Psoas muscle (tissue), 8 donors: ENCODE measurements around the gene PRR3. TPM values are rescaled to one million over a fixed set of nuclear protein-coding genes. Genes with fewer than 3 reads are reported as not detected.

ENCODE experiments used
- ATAC-seq, 4 donors: fragments of 200-7000 bp; cut with Tn5 transposase; one replicate each; pipeline ENCODE4 v1.9.1; 2020; ENCODE audit warnings: moderate library complexity in 3 of 4, mild to moderate bottlenecking in 2 of 4
- DNase-seq, 2 donors: peaks; one replicate each; pipeline ENCODE4 v3.0.0-alpha.2; 2020
- H3K27ac ChIP-seq: fragments of 200-600 bp; one replicate; pipeline ENCODE4 v1.8.0; 2022
- H3K27me3 ChIP-seq, 3 donors: fragments of 200-600 bp in 1 of 3; one replicate each; pipeline versions ENCODE4 v1.6.1 to v1.8.0; 2013 to 2022; ENCODE audit warnings: low read length in 2 of 3, mild to moderate bottlenecking in 2 of 3, moderate library complexity in 1 of 3; ENCODE audit not compliant: insufficient read depth in 3 of 3
- H3K36me3 ChIP-seq, 2 donors: fragments of 200-600 bp in 1 of 2; one replicate each; pipeline versions ENCODE4 v1.6.1 to v1.8.0; 2013 to 2022; ENCODE audit warnings: low read depth in 1 of 2, mild to moderate bottlenecking in 1 of 2, moderate library complexity in 1 of 2; ENCODE audit not compliant: insufficient read depth in 1 of 2
- H3K4me1 ChIP-seq: fragments of 200-600 bp; one replicate; pipeline ENCODE4 v1.8.0; 2022
- H3K4me3 ChIP-seq: fragments of 200-600 bp; one replicate; pipeline ENCODE4 v1.8.0; 2022; ENCODE audit warnings: mild to moderate bottlenecking
- H3K9me3 ChIP-seq: fragments of 200-600 bp; one replicate; pipeline ENCODE4 v1.8.0; 2022
- CTCF ChIP-seq: fragments of 200-600 bp; IDR thresholded peaks from one replicate; pipeline ENCODE4 v1.8.0; 2022; ENCODE audit warnings: antibody characterized with exemption
- WGBS, 3 donors: extraction: QIAGEN DNeasy Blood & Tissue Kit; methylation state at CpG; one replicate each; pipeline versions ENCODE4 v1.1.6 to v1.1.7; 2013; 5-methylcytosine and 5-hydroxymethylcytosine counted together
- intact Hi-C, 2 donors: fragments of 100-400 bp; cut with DNase I; formaldehyde crosslinking; loops; one replicate each; pipeline versions ENCODE4 v1.11.0 to v1.14.2; 2022
- polyA plus RNA-seq, 3 donors: library from polyadenylated mRNA; stranded (reverse); fragments of 200-250 nt; gene quantifications; one replicate each; pipeline ENCODE4 v1.2.3, GENCODE V29; 2013
- total RNA-seq, 4 donors: library from RNA; stranded (reverse); fragmentation: NEBNext Ultra II Directional in 2 of 4; extraction: Animal tissue kit (Norgen Biotek cat#: 25700) in 2 of 4; gene quantifications; one replicate each; pipeline versions ENCODE4 v1.2.1 to v1.2.4, GENCODE V29; 2021 to 2023
- donor health status: healthy with polysubstance abuse.
- donor health status: DM: no; HTN: no; CAD: no; lungs with moderate emphysema.
- donor health status: Bipolar disorder and iron deficiency.
- donor health status: healthy.
- donor health status: DM: yes; HTN: yes; CAD: no.
- donor health status: DM: no; HTN: no; CAD: no.
- donor health status: DM: no; HTN: no; CAD: no.
- donor health status: DM: yes; HTN: yes; CAD: no.

PRR3 gene
- total and polyA plus RNA-seq, 7 donors = 1.5 to 5.1 (median 2.3) TPM

DNA sequence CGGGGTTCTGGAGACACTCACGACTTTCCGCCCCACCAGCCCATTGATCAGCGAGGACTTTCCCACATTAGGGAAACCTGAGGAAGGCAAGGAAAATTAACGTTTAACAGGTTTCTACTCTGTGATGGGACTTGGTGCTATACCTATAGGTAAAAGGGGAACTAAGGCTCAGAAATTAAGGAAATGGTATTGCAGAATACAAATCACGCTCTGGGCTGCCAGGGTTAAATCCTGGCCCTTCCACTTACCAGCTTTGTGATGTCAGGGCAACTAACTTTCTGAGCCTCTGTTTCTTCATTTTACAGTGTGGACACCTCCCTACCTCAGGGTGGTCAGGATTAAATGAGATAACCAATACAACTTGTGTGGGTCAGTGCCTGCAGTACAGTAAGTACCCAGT is 9.6 kb upstream of the PRR3 start:
- Histone ChIP-seq H3K27me3 (no peaks in the 10 kb centered on the region), H3K4me1 (no peaks in the 10 kb centered on the region), H3K9me3 (no peaks in the 10 kb centered on the region), H3K27ac (no peak overlapping the region), H3K4me3 (no peak overlapping the region), H3K36me3 (peaks cover 2 to 68% of the 10 kb centered on the region in 2 donors)
- TF ChIP-seq CTCF = no peak
- intact Hi-C loops = loop anchor here (5.0 to 10.0 kb wide), 3 partner anchors 50 to 333 kb away; partner anchors contain the start of genes TRIM26 (in 1 of the 2) and TUBB (in 1 of the 2)
- WGBS, 3 donors = 92 to 97% (median 93%) methylated on average over 6 of the region's 6 CpGs
- DNase-seq (no peak), ATAC-seq (no peak)

DNA sequence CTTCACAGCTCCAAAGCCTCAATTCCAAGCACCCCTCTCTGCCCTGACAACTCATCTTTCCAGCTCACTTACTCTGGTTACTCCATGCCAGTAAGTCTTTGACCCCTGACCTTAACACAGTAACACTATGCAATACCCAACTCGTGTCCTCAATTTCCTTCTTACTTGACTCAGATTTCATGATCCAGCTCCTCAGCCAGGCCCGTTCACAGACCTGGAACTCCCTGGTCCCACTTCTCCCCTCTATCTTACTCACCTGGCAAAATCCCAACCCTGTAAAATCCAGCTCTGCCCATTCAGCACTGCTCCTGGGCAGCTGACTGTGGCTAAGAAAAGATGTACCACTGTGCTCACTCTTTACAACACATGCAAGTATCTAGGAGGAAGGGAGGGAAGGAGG is 8.7 kb upstream of the PRR3 start:
- no peaks in the 10 kb centered on the region for H3K4me1 ChIP-seq
- 22 to 45% (median 35%) methylated on average over 2 of the region's 2 CpGs for WGBS, 3 donors
- no peaks in the 10 kb centered on the region for H3K9me3 ChIP-seq
- ATAC-seq = peak; percentile 36 to 90 (median 62)
- peaks cover 6 to 77% of the 10 kb centered on the region in 2 donors for H3K36me3 ChIP-seq
- H3K4me3 ChIP-seq = no peak overlapping the region
- H3K27me3 ChIP-seq = no peaks in the 10 kb centered on the region
- TF ChIP-seq CTCF = no peak
- intact Hi-C loops = loop anchor here (5.0 to 10.0 kb wide), 3 partner anchors 49 to 334 kb away; partner anchors contain the start of genes TRIM26 (in 1 of the 2) and TUBB (in 1 of the 2)
- H3K27ac ChIP-seq = no peak overlapping the region
- DNase-seq = peak in 1 of 2 donors; percentile 62

GRCh38 chr6:30554404-30554803 is 2.7 kb upstream of the PRR3 start:
- peak overlapping the region; percentile 95 for H3K27ac ChIP-seq
- no peak overlapping the region for H3K4me3 ChIP-seq
- H3K4me1 ChIP-seq = peaks cover 16% of the 10 kb centered on the region
- intact Hi-C loops = loop anchor here in 1 of 2 donors (5.0 kb wide), 1 partner anchor 288 kb away; no protein-coding TSS in a partner anchor
- no peaks in the 10 kb centered on the region for H3K27me3 ChIP-seq
- peaks cover 4 to 53% of the 10 kb centered on the region in 2 donors for H3K36me3 ChIP-seq
- no peak for TF ChIP-seq CTCF
- 87 to 92% (median 91%) methylated on average over 4 of the region's 4 CpGs for WGBS, 3 donors
- ATAC-seq (no peak), DNase-seq (no peak)
- H3K9me3 ChIP-seq = no peaks in the 10 kb centered on the region

DNA sequence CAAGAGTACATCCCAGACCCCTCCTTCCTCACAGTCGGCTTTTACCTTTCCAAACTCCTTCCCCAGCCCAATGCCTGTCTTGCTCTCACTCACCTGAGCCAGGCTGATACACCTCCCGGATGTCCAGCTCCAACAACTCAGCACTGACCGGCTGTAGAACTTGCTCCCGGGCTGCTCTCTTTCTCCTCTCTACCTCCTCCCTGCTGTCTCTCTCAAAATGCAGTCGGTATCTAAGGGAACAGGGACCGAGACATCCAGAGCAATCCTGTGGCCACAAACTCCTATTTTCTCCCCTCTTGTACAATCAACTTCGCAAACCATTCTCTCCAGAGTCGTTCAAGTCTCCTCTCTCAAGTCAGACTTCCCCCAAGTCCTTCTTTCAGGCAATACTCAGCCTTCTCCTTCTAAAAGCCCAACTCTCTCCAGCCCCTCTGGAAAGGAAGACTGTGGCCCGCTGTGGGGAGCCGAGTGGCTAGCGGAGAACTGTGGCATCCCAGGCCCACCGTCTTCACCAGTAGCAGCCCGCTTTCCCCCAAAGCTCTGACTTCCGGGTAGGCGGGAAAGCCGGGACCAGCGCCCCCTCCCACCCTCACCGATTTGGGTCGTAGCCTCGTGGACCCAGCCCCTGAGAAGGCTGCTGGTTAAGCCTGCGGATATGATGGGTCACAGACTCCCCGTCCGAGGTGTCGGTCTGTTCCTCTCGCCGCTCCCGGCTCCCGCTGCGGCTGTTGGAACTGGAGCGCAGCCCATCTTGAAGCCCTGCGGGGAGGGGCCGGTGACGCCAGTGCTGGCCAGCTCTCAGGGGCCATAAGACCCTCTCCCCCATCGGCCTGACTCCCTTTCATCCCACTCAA is 1.9 kb upstream of the PRR3 start:
- intact Hi-C loops = loop anchor here in 1 of 2 donors (5.0 kb wide), 1 partner anchor 287 kb away; no protein-coding TSS in a partner anchor
- peaks cover 4 to 47% of the 10 kb centered on the region in 2 donors for H3K36me3 ChIP-seq
- peaks cover 16% of the 10 kb centered on the region for H3K4me1 ChIP-seq
- WGBS, 3 donors = 11 to 13% (median 13%) methylated on average over 34 of the region's 34 CpGs
- peak overlapping the region; percentile 95 for H3K27ac ChIP-seq
- peak overlapping the region; percentile 99 for H3K4me3 ChIP-seq
- peak; percentile 52 to 75 for DNase-seq
- no peaks in the 10 kb centered on the region for H3K27me3 ChIP-seq
- ATAC-seq = peak; percentile 18 to 43 (median 36)
- no peak for TF ChIP-seq CTCF
- no peaks in the 10 kb centered on the region for H3K9me3 ChIP-seq
